Stomach (tissue), 9 donors: ENCODE results near the gene TCF12. TPM values are rescaled to one million over a fixed set of nuclear protein-coding genes. Genes with fewer than 3 reads are reported as not detected.

Experiments used
- DNase-seq, 2 donors: peaks; one replicate each; pipeline versions ENCODE4 v3.0.0 to v3.0.0-alpha.2; 2013 to 2019
- H3K27ac ChIP-seq, 5 donors: fragments of 200-600 bp in 4 of 5; sonication (generic) in 4 of 5; one replicate each; pipeline ENCODE4 v1.5.1; 2013 to 2019; ENCODE audit warnings: mild to moderate bottlenecking in 1 of 5, moderate library complexity in 1 of 5
- H3K27me3 ChIP-seq, 3 donors: fragments of 200-600 bp; sonication (generic); one replicate each; pipeline ENCODE4 v1.5.1; 2017 to 2019; ENCODE audit warnings: mixed run types in 1 of 3
- H3K36me3 ChIP-seq, 4 donors: fragments of 200-600 bp; sonication (generic); 1 replicate in 3 of 4; 2 replicates in 1 of 4; pipeline ENCODE4 v1.5.1; 2016 to 2019
- H3K4me1 ChIP-seq, 4 donors: fragments of 200-600 bp; sonication (generic); one replicate each; pipeline ENCODE4 v1.5.1; 2016 to 2019
- H3K4me3 ChIP-seq, 4 donors: fragments of 200-600 bp; sonication (generic) in 3 of 4; one replicate each; pipeline ENCODE4 v1.5.1; 2016 to 2019; ENCODE audit warnings: mild to moderate bottlenecking in 1 of 4
- H3K9me3 ChIP-seq, 4 donors: fragments of 200-600 bp; sonication (generic); one replicate each; pipeline ENCODE4 v1.5.1; 2016 to 2019
- EP300 ChIP-seq: sonication (generic); formaldehyde crosslinking; IDR thresholded peaks from one replicate; pipeline ENCODE4 v1.6.1; 2017; ENCODE audit warnings: antibody characterized with exemption
- POLR2A ChIP-seq, 4 donors: fragments of 450-650 bp; IDR thresholded peaks; one replicate each; pipeline ENCODE4 v1.6.1; 2016; ENCODE audit warnings: antibody characterized with exemption in 4 of 4, control low read depth in 2 of 4, mild to moderate bottlenecking in 1 of 4, moderate library complexity in 1 of 4
- POLR2AphosphoS5 ChIP-seq, 3 donors: sonication (generic); formaldehyde crosslinking; IDR thresholded peaks; one replicate each; pipeline ENCODE4 v1.6.1; 2016; ENCODE audit warnings: antibody characterized with exemption in 3 of 3
- WGBS, 5 donors: extraction: QIAGEN DNeasy Blood & Tissue Kit in 3 of 5; methylation state at CpG; one replicate each; pipeline versions ENCODE4 v1.1.5 to v1.1.7; 2013 to 2018; 5-methylcytosine and 5-hydroxymethylcytosine counted together
- intact Hi-C: fragments of 100-400 bp; cut with DNase I; formaldehyde crosslinking; loops from one replicate; pipeline ENCODE4 v1.15.1; 2023; ENCODE audit warnings: low total_unique reads
- polyA plus RNA-seq, 3 donors: library from polyadenylated mRNA; stranded (reverse); fragments of 200-250 nt; gene quantifications; one replicate each; pipeline ENCODE4 v1.2.3, GENCODE V29; 2013
- total RNA-seq, 5 donors: library from RNA; depleted of rRNA; stranded (reverse); fragments of >200 nt; gene quantifications; one replicate each; pipeline versions ENCODE4 v1.1.0 to v1.2.3, GENCODE V29; 2014 to 2016
- TF ChIP-seq, protein P1 (sequence below), 7 experiments: fragments of 450-650 bp in 4 of 7; fragments of 200-600 bp in 3 of 7; sonication (generic) in 3 of 7; IDR thresholded peaks; one replicate each; pipeline ENCODE4 v1.5.1; 2016 to 2019; ENCODE audit warnings: antibody characterized with exemption in 7 of 7, control low read depth in 2 of 7, mild to moderate bottlenecking in 1 of 7
- donor health status: healthy with polysubstance abuse.
- donor health status: Bipolar disorder and iron deficiency.
- donor health status: healthy.

TCF12 gene
- total and polyA plus RNA-seq, 8 donors, result 11.2 to 462 (median 130) TPM

DNA sequence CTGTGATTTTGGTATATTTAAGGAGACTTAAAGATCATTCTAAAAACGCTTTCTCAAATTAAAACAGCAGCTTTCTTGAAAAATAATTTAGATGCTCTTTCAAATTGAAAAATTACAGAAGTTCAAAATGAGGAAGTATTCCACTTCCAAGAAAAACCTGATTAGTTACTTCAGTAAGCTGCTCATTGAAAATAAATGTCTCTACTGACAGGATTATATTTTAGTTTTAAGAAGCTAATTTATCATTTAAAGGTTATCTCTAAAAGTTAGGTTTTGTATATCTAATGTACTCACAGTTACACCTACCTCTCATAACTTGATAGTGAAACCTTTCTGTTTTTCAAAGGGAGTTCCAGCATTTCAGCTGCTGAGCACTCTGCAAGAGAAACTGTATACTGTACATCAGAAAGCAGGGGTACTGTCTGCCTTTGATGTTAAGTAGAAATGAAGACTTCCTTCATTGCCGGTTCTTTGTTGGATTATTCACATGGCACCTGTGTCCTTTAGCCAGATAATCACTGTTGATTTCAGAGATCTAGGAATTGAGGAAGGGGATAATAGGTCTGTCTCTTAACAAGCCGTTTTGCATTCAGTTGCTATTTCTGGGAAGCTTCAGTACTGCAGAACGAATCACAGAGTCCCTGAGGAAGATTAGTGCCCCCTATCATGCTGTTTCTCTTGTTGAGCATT, 161.6 kb downstream of the TCF12 start:
- WGBS, 5 donors, result 39 to 50% (median 46%) methylated on average over 4 of the region's 4 CpGs
- TF ChIP-seq, protein P1, sequence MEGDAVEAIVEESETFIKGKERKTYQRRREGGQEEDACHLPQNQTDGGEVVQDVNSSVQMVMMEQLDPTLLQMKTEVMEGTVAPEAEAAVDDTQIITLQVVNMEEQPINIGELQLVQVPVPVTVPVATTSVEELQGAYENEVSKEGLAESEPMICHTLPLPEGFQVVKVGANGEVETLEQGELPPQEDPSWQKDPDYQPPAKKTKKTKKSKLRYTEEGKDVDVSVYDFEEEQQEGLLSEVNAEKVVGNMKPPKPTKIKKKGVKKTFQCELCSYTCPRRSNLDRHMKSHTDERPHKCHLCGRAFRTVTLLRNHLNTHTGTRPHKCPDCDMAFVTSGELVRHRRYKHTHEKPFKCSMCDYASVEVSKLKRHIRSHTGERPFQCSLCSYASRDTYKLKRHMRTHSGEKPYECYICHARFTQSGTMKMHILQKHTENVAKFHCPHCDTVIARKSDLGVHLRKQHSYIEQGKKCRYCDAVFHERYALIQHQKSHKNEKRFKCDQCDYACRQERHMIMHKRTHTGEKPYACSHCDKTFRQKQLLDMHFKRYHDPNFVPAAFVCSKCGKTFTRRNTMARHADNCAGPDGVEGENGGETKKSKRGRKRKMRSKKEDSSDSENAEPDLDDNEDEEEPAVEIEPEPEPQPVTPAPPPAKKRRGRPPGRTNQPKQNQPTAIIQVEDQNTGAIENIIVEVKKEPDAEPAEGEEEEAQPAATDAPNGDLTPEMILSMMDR (IDR thresholded peaks at IDR 0.05), result no peak
- TF ChIP-seq POLR2AphosphoS5 (IDR thresholded peaks at IDR 0.05) (no peak), POLR2A (IDR thresholded peaks at IDR 0.05) (no peak), EP300 (no peak)
- no peak overlapping the region for H3K4me3 ChIP-seq
- H3K4me1 ChIP-seq, result peaks cover 4 to 56% (median 34%) of the 10 kb centered on the region in 4 donors
- no peak for DNase-seq
- intact Hi-C loops, result no loop called here
- H3K27me3 ChIP-seq, result no peaks in the 10 kb centered on the region
- H3K9me3 ChIP-seq, result no peaks in the 10 kb centered on the region
- H3K27ac ChIP-seq, result no peak overlapping the region
- no peaks in the 10 kb centered on the region for H3K36me3 ChIP-seq

DNA sequence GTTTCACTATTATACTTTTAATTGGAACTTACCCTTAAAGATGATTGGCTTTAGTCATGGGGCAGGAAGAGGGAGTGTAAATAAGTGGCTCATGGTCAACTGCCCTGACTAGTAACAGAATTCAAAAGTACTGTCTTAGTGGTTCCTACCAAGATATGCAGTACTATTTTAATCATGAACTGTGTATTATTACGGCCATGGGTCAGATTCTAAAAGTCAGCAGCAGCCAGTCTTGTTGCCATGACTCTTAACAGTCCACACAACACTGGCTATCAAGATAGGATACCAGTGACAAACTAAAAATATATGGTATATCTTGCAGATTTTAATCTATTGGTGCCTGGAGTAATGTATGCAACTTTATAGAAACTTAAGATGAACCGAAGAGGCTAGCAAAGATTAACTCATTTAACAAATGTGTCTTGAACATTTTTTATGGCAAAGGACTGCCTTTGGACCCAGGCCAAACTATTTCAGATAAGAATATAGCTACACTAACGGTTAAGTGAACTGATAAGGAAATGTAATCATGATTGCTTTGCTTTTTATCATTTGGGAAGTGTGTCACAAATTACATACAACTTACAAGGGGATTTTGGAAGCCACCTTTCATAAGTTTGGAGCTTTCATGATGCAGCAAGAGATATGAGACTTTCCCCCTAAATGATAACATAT, 163.7 kb downstream of the TCF12 start:
- DNase-seq, result peak in 1 of 2 donors; percentile 55
- Histone ChIP-seq H3K4me1 (peaks cover 4 to 70% (median 40%) of the 10 kb centered on the region in 4 donors), H3K36me3 (no peaks in the 10 kb centered on the region), H3K9me3 (no peaks in the 10 kb centered on the region), H3K27ac (no peak overlapping the region), H3K4me3 (no peak overlapping the region), H3K27me3 (no peaks in the 10 kb centered on the region)
- no peak for TF ChIP-seq POLR2A (IDR thresholded peaks at IDR 0.05)
- TF ChIP-seq POLR2AphosphoS5 (IDR thresholded peaks at IDR 0.05), result peak in 2 of 3 donors; percentile 10 to 52
- intact Hi-C loops, result no loop called here
- 25 to 39% (median 27%) methylated on average over 3 of the region's 3 CpGs for WGBS, 5 donors

DNA sequence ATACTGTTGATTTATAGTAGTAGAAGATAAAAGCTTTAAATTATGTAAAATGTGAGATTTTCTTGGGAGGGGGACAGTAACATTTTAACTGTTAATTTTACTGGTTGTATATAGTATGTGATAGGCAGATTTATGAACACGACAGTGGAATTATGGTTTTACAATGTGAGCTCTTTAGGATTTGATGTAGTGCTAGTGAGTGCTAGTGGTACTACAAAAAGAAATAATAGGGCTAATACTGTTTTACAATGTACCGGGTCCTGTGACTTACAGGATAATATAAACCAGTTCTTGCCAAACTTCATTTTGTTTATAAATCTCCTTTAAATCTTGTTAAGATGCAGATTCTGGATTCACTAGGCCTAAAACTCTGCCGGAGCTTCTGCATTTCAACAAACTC, 165.7 kb downstream of the TCF12 start:
- Histone ChIP-seq H3K9me3 (no peaks in the 10 kb centered on the region), H3K4me1 (peaks cover 4 to 69% (median 40%) of the 10 kb centered on the region in 4 donors), H3K36me3 (no peaks in the 10 kb centered on the region), H3K4me3 (no peak overlapping the region), H3K27me3 (no peaks in the 10 kb centered on the region), H3K27ac (no peak overlapping the region)
- WGBS, 5 donors, result 48 to 58% (median 56%) methylated on average over 3 of the region's 3 CpGs
- TF ChIP-seq POLR2AphosphoS5 (IDR thresholded peaks at IDR 0.05) (no peak), EP300 (no peak), POLR2A (IDR thresholded peaks at IDR 0.05) (no peak)
- TF ChIP-seq, protein P1 (IDR thresholded peaks at IDR 0.05), result no peak
- intact Hi-C loops, result no loop called here
- DNase-seq, result no peak

DNA sequence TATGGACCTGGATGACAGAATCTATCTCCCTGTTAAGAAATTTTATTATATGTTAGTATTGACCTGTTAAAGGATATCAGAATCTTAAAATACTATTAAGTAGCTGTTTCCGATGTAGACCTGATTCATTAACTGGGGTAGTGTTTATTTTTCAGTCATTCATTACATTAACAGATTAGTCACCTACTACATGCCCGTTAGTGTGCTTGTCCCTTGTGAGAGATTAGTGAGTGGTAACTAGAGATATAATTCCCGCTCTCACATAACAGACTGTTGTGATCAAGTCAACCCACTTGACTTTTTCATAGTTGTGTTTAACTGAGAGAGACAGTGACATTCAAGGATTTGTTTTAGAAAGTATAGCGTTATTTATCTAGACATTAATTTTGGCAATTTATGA, 166.8 kb downstream of the TCF12 start:
- Histone ChIP-seq H3K4me3 (no peak overlapping the region), H3K9me3 (no peaks in the 10 kb centered on the region), H3K36me3 (no peaks in the 10 kb centered on the region), H3K27ac (no peak overlapping the region), H3K4me1 (peaks cover 4 to 60% (median 34%) of the 10 kb centered on the region in 4 donors), H3K27me3 (no peaks in the 10 kb centered on the region)
- DNase-seq, result no peak
- 31 to 67% (median 51%) methylated on average over 4 of the region's 4 CpGs for WGBS, 5 donors
- intact Hi-C loops, result no loop called here
- TF ChIP-seq, protein P1 (IDR thresholded peaks at IDR 0.05), result no peak
- peak in 1 of 3 donors; percentile 27 for TF ChIP-seq POLR2AphosphoS5 (IDR thresholded peaks at IDR 0.05)
- no peak for TF ChIP-seq EP300
- no peak for TF ChIP-seq POLR2A (IDR thresholded peaks at IDR 0.05)
